DMS153 (cell line): ENCODE results near the gene TRAF3.

Experiments
- DNase-seq: peaks from one replicate; lab custom pipeline; 2025; lab: John Stamatoyannopoulos, UW

Gene TRAF3

GRCh38 chr14:102955636-102956408 lies 178.6 kb downstream of the TRAF3 start:
- no peak for DNase-seq

- no peak for DNase-seq
These were observed 180.0 kb downstream of the TRAF3 start for GRCh38 chr14:102957222-102957621.

DNA sequence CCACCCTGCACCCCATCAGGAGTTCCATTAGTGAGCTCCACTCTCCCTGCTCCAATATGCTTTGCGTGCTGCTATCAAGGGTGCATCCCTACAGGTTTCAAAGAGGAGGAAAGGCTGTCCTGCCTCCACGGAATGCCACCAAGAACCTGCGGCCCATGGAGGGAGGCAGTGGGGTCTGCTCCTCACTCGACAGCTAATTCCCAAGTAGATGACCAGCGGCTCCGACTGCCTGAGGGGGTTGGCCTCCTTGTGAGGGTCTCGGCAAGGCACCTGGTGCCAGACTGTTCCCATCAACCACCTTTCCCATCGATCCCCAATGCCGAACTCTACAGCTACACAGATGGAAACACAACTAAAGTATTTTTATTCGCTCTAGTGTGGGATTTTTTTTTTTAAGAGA lies 181.2 kb downstream of the TRAF3 start:
- no peak for DNase-seq
